Skeletal muscle tissue (tissue), 4 donors: Measurements from ENCODE around the gene ZNF334. TPM values are rescaled to one million over a fixed set of nuclear protein-coding genes. Genes with fewer than 3 reads are reported as not detected.

ENCODE experiments used
- H3K27ac ChIP-seq: one replicate; pipeline ENCODE4 v1.7.0; 2013; ENCODE audit warnings: mild to moderate bottlenecking, low read depth, low read length, inconsistent platforms
- H3K27me3 ChIP-seq, 3 donors: one replicate each; pipeline ENCODE4 v1.7.0; 2013; ENCODE audit warnings: low read length in 3 of 3; ENCODE audit not compliant: control insufficient read depth in 3 of 3, insufficient read depth in 3 of 3
- H3K36me3 ChIP-seq, 3 donors: one replicate each; pipeline ENCODE4 v1.7.0; 2013; ENCODE audit warnings: low read length in 3 of 3; ENCODE audit not compliant: control insufficient read depth in 3 of 3, insufficient read depth in 3 of 3
- H3K4me1 ChIP-seq, 3 donors: one replicate each; pipeline ENCODE4 v1.7.0; 2013; ENCODE audit warnings: low read length in 3 of 3, mild to moderate bottlenecking in 3 of 3; ENCODE audit not compliant: control insufficient read depth in 3 of 3, insufficient read depth in 3 of 3
- H3K4me3 ChIP-seq, 3 donors: one replicate each; pipeline ENCODE4 v1.7.0; 2013; ENCODE audit warnings: low read length in 3 of 3
- H3K9ac ChIP-seq, 3 donors: one replicate each; pipeline ENCODE4 v1.7.0; 2013; ENCODE audit warnings: low read length in 3 of 3, mild to moderate bottlenecking in 3 of 3, moderate library complexity in 2 of 3, low read depth in 1 of 3
- H3K9me3 ChIP-seq, 3 donors: one replicate each; pipeline ENCODE4 v1.7.0; 2013; ENCODE audit warnings: low read length in 3 of 3; ENCODE audit not compliant: control insufficient read depth in 3 of 3
- total RNA-seq: library from RNA; depleted of rRNA; stranded (reverse); fragments of >200 nt; gene quantifications from one replicate; pipeline ENCODE4 v1.2.3, GENCODE V29; 2014
- donor health status: Osteomylitis.

ZNF334 gene
- total RNA-seq, 1 donor from 2014 or later = 3.7 TPM

DNA sequence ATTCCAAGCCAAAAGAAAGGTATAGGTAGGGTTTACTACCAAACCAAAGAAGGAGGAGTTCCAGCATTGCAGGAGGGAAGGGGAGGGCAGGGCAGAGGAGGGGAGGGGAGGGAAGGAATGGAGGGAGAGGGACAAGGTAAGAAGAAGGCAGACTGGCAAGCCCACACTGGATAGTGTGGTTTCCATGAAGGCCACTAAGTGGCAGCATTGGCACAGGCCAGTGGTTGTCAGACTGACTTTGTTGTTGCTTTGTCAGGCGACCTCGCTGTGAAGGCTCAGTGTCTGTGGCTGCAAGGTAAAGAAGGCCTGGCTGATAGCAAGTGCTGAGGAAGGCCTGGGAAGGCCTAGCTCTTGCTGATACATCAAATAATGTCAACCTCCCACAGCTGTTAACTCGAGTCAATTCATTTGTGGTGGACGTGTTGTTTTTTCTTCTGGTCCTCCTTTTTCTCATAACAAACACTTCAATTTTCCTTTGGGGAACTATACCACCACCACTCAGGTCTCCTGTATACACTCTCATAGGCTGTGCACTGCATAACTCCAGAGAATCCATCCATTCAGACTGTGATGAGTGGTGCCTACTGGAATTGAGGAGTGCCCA is 7.7 kb upstream of the ZNF334 start:
- Histone ChIP-seq H3K27me3 (peaks cover 0 to 6% (median 3%) of the 10 kb centered on the region in 3 donors), H3K27ac (no peak overlapping the region), H3K9ac (no peak overlapping the region), H3K36me3 (no peaks in the 10 kb centered on the region), H3K4me1 (no peaks in the 10 kb centered on the region), H3K9me3 (no peaks in the 10 kb centered on the region), H3K4me3 (no peak overlapping the region)

- Histone ChIP-seq H3K4me1 (no peaks in the 10 kb centered on the region), H3K9me3 (no peaks in the 10 kb centered on the region), H3K27ac (no peak overlapping the region), H3K9ac (no peak overlapping the region), H3K4me3 (no peak overlapping the region), H3K36me3 (no peaks in the 10 kb centered on the region), H3K27me3 (peaks cover 0 to 6% (median 3%) of the 10 kb centered on the region in 3 donors)
These were observed 7.2 kb upstream of the ZNF334 start for GRCh38 chr20:46520540-46520939.

GRCh38 chr20:46519471-46520068 is 6.2 kb upstream of the ZNF334 start:
- H3K9ac ChIP-seq = no peak overlapping the region
- H3K4me3 ChIP-seq = no peak overlapping the region
- H3K27ac ChIP-seq = no peak overlapping the region
- no peaks in the 10 kb centered on the region for H3K9me3 ChIP-seq
- no peaks in the 10 kb centered on the region for H3K4me1 ChIP-seq
- H3K36me3 ChIP-seq = no peaks in the 10 kb centered on the region
- H3K27me3 ChIP-seq = peaks cover 0 to 8% (median 3%) of the 10 kb centered on the region in 3 donors

DNA sequence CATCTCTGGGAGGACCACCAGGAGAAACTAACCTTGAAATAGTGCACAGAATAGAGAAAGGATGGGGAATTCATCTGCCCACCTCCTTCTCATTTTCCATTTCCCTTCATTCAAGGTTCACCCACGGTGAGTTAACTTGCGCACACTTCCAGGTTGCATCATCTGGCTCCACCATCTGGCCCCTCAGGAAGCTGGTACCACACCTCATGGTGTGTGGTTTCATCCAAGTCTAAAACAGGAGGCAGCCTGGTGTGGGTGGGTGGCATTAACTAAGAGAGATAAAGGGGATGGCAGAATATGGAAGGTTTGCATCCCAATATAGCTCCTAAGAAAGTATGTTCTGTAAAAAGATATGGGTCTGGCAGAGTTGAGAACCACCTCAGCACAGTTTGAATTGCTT is 3.8 kb downstream of the ZNF334 start:
- Histone ChIP-seq H3K4me1 (peaks cover 0 to 5% (median 0%) of the 10 kb centered on the region in 3 donors), H3K9ac (no peak overlapping the region), H3K4me3 (no peak overlapping the region), H3K36me3 (no peaks in the 10 kb centered on the region), H3K27ac (no peak overlapping the region), H3K27me3 (peaks cover 0 to 5% (median 3%) of the 10 kb centered on the region in 3 donors), H3K9me3 (no peaks in the 10 kb centered on the region)

GRCh38 chr20:46507760-46508407 is 5.5 kb downstream of the ZNF334 start:
- Histone ChIP-seq H3K4me3 (no peak overlapping the region), H3K27me3 (peaks cover 0 to 3% (median 0%) of the 10 kb centered on the region in 3 donors)

GRCh38 chr20:46505506-46505905 is 7.9 kb downstream of the ZNF334 start:
- H3K27me3 ChIP-seq = peaks cover 0 to 3% (median 0%) of the 10 kb centered on the region in 3 donors
- H3K9ac ChIP-seq = no peak overlapping the region
- H3K36me3 ChIP-seq = no peaks in the 10 kb centered on the region
- no peak overlapping the region for H3K27ac ChIP-seq
- no peak overlapping the region for H3K4me3 ChIP-seq
- no peaks in the 10 kb centered on the region for H3K4me1 ChIP-seq
- H3K9me3 ChIP-seq = peaks cover 0 to 29% (median 4%) of the 10 kb centered on the region in 3 donors

More at GRCh38 chr20:46507760-46508407, 5.5 kb downstream of the ZNF334 start:
- no peak overlapping the region for H3K9ac ChIP-seq
- H3K36me3 ChIP-seq = no peaks in the 10 kb centered on the region
- peaks cover 0 to 7% (median 0%) of the 10 kb centered on the region in 3 donors for H3K9me3 ChIP-seq
- no peak overlapping the region for H3K27ac ChIP-seq
- H3K4me1 ChIP-seq = peaks cover 0 to 5% (median 0%) of the 10 kb centered on the region in 3 donors

- Histone ChIP-seq H3K4me3 (no peak overlapping the region), H3K4me1 (no peaks in the 10 kb centered on the region), H3K9me3 (peaks cover 0 to 35% (median 4%) of the 10 kb centered on the region in 3 donors), H3K27ac (no peak overlapping the region), H3K36me3 (no peaks in the 10 kb centered on the region), H3K9ac (no peak overlapping the region), H3K27me3 (peaks cover 0 to 4% (median 0%) of the 10 kb centered on the region in 3 donors)
These were observed 11.4 kb downstream of the ZNF334 start for GRCh38 chr20:46501961-46502360.

GRCh38 chr20:46501337-46501942 is 11.9 kb downstream of the ZNF334 start:
- no peaks in the 10 kb centered on the region for H3K36me3 ChIP-seq
- no peak overlapping the region for H3K27ac ChIP-seq
- no peak overlapping the region for H3K4me3 ChIP-seq
- no peaks in the 10 kb centered on the region for H3K4me1 ChIP-seq
- no peak overlapping the region for H3K9ac ChIP-seq
- H3K27me3 ChIP-seq = peaks cover 0 to 5% (median 0%) of the 10 kb centered on the region in 3 donors
- H3K9me3 ChIP-seq = peaks cover 0 to 35% (median 4%) of the 10 kb centered on the region in 3 donors

GRCh38 chr20:46494077-46494476 is 19.3 kb downstream of the ZNF334 start:
- Histone ChIP-seq H3K4me3 (no peak overlapping the region), H3K27ac (no peak overlapping the region), H3K9ac (no peak overlapping the region), H3K27me3 (peaks cover 0 to 7% (median 0%) of the 10 kb centered on the region in 3 donors), H3K9me3 (peaks cover 0 to 3% (median 0%) of the 10 kb centered on the region in 3 donors), H3K4me1 (no peaks in the 10 kb centered on the region), H3K36me3 (no peaks in the 10 kb centered on the region)

- no peak overlapping the region for H3K4me3 ChIP-seq
- H3K36me3 ChIP-seq = no peaks in the 10 kb centered on the region
- H3K27ac ChIP-seq = no peak overlapping the region
- H3K9me3 ChIP-seq = no peaks in the 10 kb centered on the region
- peaks cover 0 to 5% (median 0%) of the 10 kb centered on the region in 3 donors for H3K27me3 ChIP-seq
- H3K9ac ChIP-seq = no peak overlapping the region
- no peaks in the 10 kb centered on the region for H3K4me1 ChIP-seq
These were observed 22.0 kb downstream of the ZNF334 start for GRCh38 chr20:46491354-46491753.
